Spleen (tissue), 7 donors: ENCODE results near the gene RAD51B.

ENCODE experiments used
- POLR2A ChIP-seq, 3 donors: fragments of 450-650 bp; IDR thresholded peaks; one replicate each; pipeline ENCODE4 v1.5.1; 2017; ENCODE audit warnings: antibody characterized with exemption in 3 of 3, mild to moderate bottlenecking in 1 of 3
- POLR2AphosphoS5 ChIP-seq, 3 donors: sonication (generic); formaldehyde crosslinking; IDR thresholded peaks; one replicate each; pipeline ENCODE4 v1.5.1; 2017; ENCODE audit warnings: antibody characterized with exemption in 3 of 3
- TF ChIP-seq, protein P1 (sequence below), 11 experiments: fragments of 200-600 bp in 7 of 11; fragments of 450-650 bp in 4 of 11; sonication (generic) in 4 of 11; IDR thresholded peaks in 8 of 11; conservative IDR thresholded peaks in 3 of 11; 1 replicate in 7 of 11; 2 replicates in 4 of 11; pipeline versions ENCODE4 v1.4.0 to v1.8.0; 2016 to 2021; ENCODE audit warnings: antibody characterized with exemption in 11 of 11, inconsistent platforms in 4 of 11, mild to moderate bottlenecking in 1 of 11
- donor health status: DM: no; HTN: no; CAD: no; lungs with moderate emphysema.
- donor health status: DM: no; HTN: no; CAD: no.
- donor health status: DM: no; HTN: no; CAD: no.

DNA sequence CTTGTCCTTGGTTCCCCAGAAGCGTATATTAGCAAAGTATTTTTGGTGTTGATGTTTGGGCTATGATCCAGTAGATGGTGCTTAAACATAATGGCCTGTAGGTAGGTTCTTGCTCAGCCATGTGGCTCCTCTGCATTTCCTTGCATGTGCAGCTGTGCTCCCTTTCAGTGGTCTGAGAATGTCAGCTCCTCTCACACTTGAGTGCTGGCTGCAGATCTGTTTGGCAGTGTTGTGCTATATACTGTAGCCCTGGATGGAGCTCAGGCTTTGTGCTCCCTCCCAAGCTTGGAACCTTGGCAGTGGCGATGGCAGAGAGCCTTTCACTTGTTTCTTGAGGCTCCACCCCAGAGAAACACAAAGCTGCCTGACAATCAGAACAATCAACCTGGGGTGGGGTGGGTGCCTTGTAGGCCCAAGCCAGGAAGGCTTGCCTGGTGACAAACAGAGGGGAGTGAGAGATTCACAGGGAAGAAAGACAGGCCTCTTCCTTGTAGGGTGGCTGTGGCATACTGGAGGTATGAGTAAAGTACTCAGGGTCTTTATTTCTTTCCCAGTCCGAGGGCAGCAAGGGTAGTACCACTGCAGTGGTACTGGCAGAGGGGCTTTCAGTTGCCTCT is 255.3 kb downstream of the RAD51B start:
- TF ChIP-seq POLR2AphosphoS5 (IDR thresholded peaks at IDR 0.05) (no peak), POLR2A (IDR thresholded peaks at IDR 0.05) (no peak)
- TF ChIP-seq, protein P1, sequence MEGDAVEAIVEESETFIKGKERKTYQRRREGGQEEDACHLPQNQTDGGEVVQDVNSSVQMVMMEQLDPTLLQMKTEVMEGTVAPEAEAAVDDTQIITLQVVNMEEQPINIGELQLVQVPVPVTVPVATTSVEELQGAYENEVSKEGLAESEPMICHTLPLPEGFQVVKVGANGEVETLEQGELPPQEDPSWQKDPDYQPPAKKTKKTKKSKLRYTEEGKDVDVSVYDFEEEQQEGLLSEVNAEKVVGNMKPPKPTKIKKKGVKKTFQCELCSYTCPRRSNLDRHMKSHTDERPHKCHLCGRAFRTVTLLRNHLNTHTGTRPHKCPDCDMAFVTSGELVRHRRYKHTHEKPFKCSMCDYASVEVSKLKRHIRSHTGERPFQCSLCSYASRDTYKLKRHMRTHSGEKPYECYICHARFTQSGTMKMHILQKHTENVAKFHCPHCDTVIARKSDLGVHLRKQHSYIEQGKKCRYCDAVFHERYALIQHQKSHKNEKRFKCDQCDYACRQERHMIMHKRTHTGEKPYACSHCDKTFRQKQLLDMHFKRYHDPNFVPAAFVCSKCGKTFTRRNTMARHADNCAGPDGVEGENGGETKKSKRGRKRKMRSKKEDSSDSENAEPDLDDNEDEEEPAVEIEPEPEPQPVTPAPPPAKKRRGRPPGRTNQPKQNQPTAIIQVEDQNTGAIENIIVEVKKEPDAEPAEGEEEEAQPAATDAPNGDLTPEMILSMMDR (IDR thresholded peaks at IDR 0.05 in 8 of 11, conservative IDR thresholded peaks at IDR 0.05 in 3 of 11): no peak
